ENCODE data around the gene SSR1.
A peak's percentile ranks its signal among the peaks of the same experiment; 100 is the strongest.
"Not testable (repeated sequence)": the region's sequence is repeated elsewhere in the genome, so short reads cannot be mapped to it uniquely, and the experiment has no call there.

Gene SSR1

GRCh38 chr6:7324520-7324919 is 11.5 kb upstream of the SSR1 start:
- H3K4ac ChIP-seq (ENCODE audit: low read depth in 1 of 2, low read length in 2 of 2) = peak overlapping the region in 1 of 2 experiments; percentile 24
- H3K36me3 ChIP-seq (ENCODE audit: control insufficient read depth in 1 of 2, insufficient read depth in 2 of 2, low read depth in 1 of 2, low read length in 2 of 2) = no peaks in the 10 kb centered on the region
- no peaks in the 10 kb centered on the region for H3K79me1 ChIP-seq (replicated peaks; ENCODE audit: low read length, poor library complexity, severe bottlenecking)
- H4K8ac ChIP-seq (ENCODE audit: low read length) = no peak overlapping the region
- DNase-seq = no peak
- H3K4me1 ChIP-seq (ENCODE audit: control insufficient read depth, insufficient read depth, low read depth, low read length) = no peaks in the 10 kb centered on the region
- no peaks in the 10 kb centered on the region for H3K27me3 ChIP-seq (ENCODE audit: control insufficient read depth in 1 of 2, insufficient read depth in 1 of 2, low read length in 2 of 2)
- H2BK12ac ChIP-seq (ENCODE audit: low read length in 2 of 2) = no peak overlapping the region
- H2AK5ac ChIP-seq (ENCODE audit: low read length, severe bottlenecking) = no peak overlapping the region
- H2BK5ac ChIP-seq (ENCODE audit: low read depth, low read length, poor library complexity, severe bottlenecking) = no peak overlapping the region
- no peak overlapping the region for H2AFZ ChIP-seq (ENCODE audit: low read depth, low read length)
- H4K91ac ChIP-seq (ENCODE audit: low read length) = no peak overlapping the region
- H3K9ac ChIP-seq (ENCODE audit: low read length) = no peak overlapping the region
- H3K14ac ChIP-seq (ENCODE audit: low read length in 2 of 2) = peak overlapping the region in 1 of 2 experiments; percentile 55
- no peak overlapping the region for H3K18ac ChIP-seq (ENCODE audit: low read depth in 1 of 2, low read length in 2 of 2)
- H3K4me2 ChIP-seq (ENCODE audit: low read length, poor library complexity, severe bottlenecking) = no peak overlapping the region
- no peak overlapping the region for H3K27ac ChIP-seq (ENCODE audit: low read length, poor library complexity, severe bottlenecking)
- H3K9me3 ChIP-seq (ENCODE audit: control insufficient read depth, low read length) = no peaks in the 10 kb centered on the region
- no peak overlapping the region for H2BK15ac ChIP-seq (ENCODE audit: low read depth, poor library complexity, severe bottlenecking)
- H3K23ac ChIP-seq (ENCODE audit: low read length in 2 of 2) = no peak overlapping the region
- no peak overlapping the region for H3K4me3 ChIP-seq (ENCODE audit: insufficient read depth in 1 of 2, low read depth in 1 of 2, low read length in 2 of 2)
- 78% methylated on average over 7 of the region's 7 CpGs for WGBS
- H2BK120ac ChIP-seq (ENCODE audit: low read depth, low read length) = no peak overlapping the region

DNA sequence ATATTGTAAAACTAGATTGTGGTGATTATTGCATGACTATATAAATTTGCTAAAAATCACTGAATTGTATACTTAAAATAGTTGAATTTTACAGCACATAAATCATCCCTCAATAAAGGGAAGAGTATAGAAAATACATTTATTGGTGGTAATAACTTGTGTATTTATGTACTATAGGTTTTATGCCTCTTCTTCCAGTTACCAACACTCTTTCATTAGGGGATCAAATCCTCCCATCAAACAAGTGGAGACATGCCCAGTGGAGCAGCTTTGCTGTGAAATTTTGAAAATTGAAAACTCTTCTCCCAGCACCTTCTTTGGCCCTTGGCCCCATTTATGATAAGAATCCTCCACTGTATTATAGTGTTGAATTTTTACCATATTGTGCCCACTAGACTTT is 10.1 kb upstream of the SSR1 start:
- DNase-seq = no peak
- Histone ChIP-seq H3K27ac (ENCODE audit: low read length, poor library complexity, severe bottlenecking) (no peak overlapping the region), H3K27me3 (ENCODE audit: control insufficient read depth in 1 of 2, insufficient read depth in 1 of 2, low read length in 2 of 2) (no peaks in the 10 kb centered on the region), H3K4ac (ENCODE audit: low read depth in 1 of 2, low read length in 2 of 2) (no peak overlapping the region), H3K4me3 (ENCODE audit: insufficient read depth in 1 of 2, low read depth in 1 of 2, low read length in 2 of 2) (no peak overlapping the region), H4K91ac (ENCODE audit: low read length) (no peak overlapping the region), H3K4me1 (ENCODE audit: control insufficient read depth, insufficient read depth, low read depth, low read length) (no peaks in the 10 kb centered on the region), H4K8ac (ENCODE audit: low read length) (no peak overlapping the region), H3K9ac (ENCODE audit: low read length) (no peak overlapping the region), H3K36me3 (ENCODE audit: control insufficient read depth in 1 of 2, insufficient read depth in 2 of 2, low read depth in 1 of 2, low read length in 2 of 2) (no peaks in the 10 kb centered on the region), H3K79me1 (replicated peaks; ENCODE audit: low read length, poor library complexity, severe bottlenecking) (no peaks in the 10 kb centered on the region), H2AFZ (ENCODE audit: low read depth, low read length) (no peak overlapping the region), H3K14ac (ENCODE audit: low read length in 2 of 2) (no peak overlapping the region), H3K9me3 (ENCODE audit: control insufficient read depth, low read length) (no peaks in the 10 kb centered on the region), H2BK15ac (ENCODE audit: low read depth, poor library complexity, severe bottlenecking) (no peak overlapping the region), H2BK120ac (ENCODE audit: low read depth, low read length) (no peak overlapping the region), H2BK5ac (ENCODE audit: low read depth, low read length, poor library complexity, severe bottlenecking) (no peak overlapping the region), H2BK12ac (ENCODE audit: low read length in 2 of 2) (no peak overlapping the region), H3K4me2 (ENCODE audit: low read length, poor library complexity, severe bottlenecking) (no peak overlapping the region), H2AK5ac (ENCODE audit: low read length, severe bottlenecking) (no peak overlapping the region), H3K23ac (ENCODE audit: low read length in 2 of 2) (no peak overlapping the region), H3K18ac (ENCODE audit: low read depth in 1 of 2, low read length in 2 of 2) (no peak overlapping the region)

DNA sequence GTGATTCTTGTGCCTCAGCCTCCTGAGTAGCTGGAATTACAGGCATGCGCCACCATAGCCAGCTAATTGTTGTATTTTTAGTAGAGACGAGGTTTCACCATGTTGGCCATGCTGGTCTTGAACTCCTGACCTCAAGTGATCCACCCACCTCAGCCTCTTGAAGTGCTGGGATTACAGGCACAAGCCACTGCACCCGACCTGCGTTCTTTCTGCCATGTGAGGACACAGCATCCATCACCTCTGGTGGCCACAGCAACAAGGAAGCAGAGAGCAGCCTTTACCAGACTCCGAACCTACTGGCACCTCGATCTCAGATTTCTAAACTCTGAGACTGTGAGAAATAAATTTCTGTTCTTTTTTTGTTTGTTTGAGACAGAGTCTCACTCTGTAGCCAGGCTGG is 8.9 kb upstream of the SSR1 start:
- H2AK5ac ChIP-seq (ENCODE audit: low read length, severe bottlenecking); H3K9me3 ChIP-seq (ENCODE audit: control insufficient read depth, low read length); H2BK15ac ChIP-seq (ENCODE audit: low read depth, poor library complexity, severe bottlenecking); H2BK12ac ChIP-seq (ENCODE audit: low read length in 2 of 2); H3K4me3 ChIP-seq (ENCODE audit: insufficient read depth in 1 of 2, low read depth in 1 of 2, low read length in 2 of 2); H3K23ac ChIP-seq (ENCODE audit: low read length in 2 of 2); H2AFZ ChIP-seq (ENCODE audit: low read depth, low read length); H4K8ac ChIP-seq (ENCODE audit: low read length); DNase-seq; H3K14ac ChIP-seq (ENCODE audit: low read length in 2 of 2); H3K4me2 ChIP-seq (ENCODE audit: low read length, poor library complexity, severe bottlenecking); H3K27me3 ChIP-seq (ENCODE audit: control insufficient read depth in 1 of 2, insufficient read depth in 1 of 2, low read length in 2 of 2); H3K4ac ChIP-seq (ENCODE audit: low read depth in 1 of 2, low read length in 2 of 2); H3K36me3 ChIP-seq (ENCODE audit: control insufficient read depth in 1 of 2, insufficient read depth in 2 of 2, low read depth in 1 of 2, low read length in 2 of 2); H3K4me1 ChIP-seq (ENCODE audit: control insufficient read depth, insufficient read depth, low read depth, low read length); H2BK120ac ChIP-seq (ENCODE audit: low read depth, low read length); H3K79me1 ChIP-seq (replicated peaks; ENCODE audit: low read length, poor library complexity, severe bottlenecking); H4K91ac ChIP-seq (ENCODE audit: low read length); H2BK5ac ChIP-seq (ENCODE audit: low read depth, low read length, poor library complexity, severe bottlenecking); H3K9ac ChIP-seq (ENCODE audit: low read length); H3K18ac ChIP-seq (ENCODE audit: low read depth in 1 of 2, low read length in 2 of 2); H3K27ac ChIP-seq (ENCODE audit: low read length, poor library complexity, severe bottlenecking): not testable (repeated sequence)
- 91% methylated on average over 6 of the region's 6 CpGs for WGBS

GRCh38 chr6:7319406-7319805 is 6.4 kb upstream of the SSR1 start:
- not testable (repeated sequence) for H2BK120ac ChIP-seq (ENCODE audit: low read depth, low read length); H3K4me1 ChIP-seq (ENCODE audit: control insufficient read depth, insufficient read depth, low read depth, low read length); H3K18ac ChIP-seq (ENCODE audit: low read depth in 1 of 2, low read length in 2 of 2); H3K14ac ChIP-seq (ENCODE audit: low read length in 2 of 2); H4K8ac ChIP-seq (ENCODE audit: low read length); H3K9me3 ChIP-seq (ENCODE audit: control insufficient read depth, low read length); H3K36me3 ChIP-seq (ENCODE audit: control insufficient read depth in 1 of 2, insufficient read depth in 2 of 2, low read depth in 1 of 2, low read length in 2 of 2); H3K4me3 ChIP-seq (ENCODE audit: insufficient read depth in 1 of 2, low read depth in 1 of 2, low read length in 2 of 2); H2AFZ ChIP-seq (ENCODE audit: low read depth, low read length); H3K27me3 ChIP-seq (ENCODE audit: control insufficient read depth in 1 of 2, insufficient read depth in 1 of 2, low read length in 2 of 2); DNase-seq; H2BK5ac ChIP-seq (ENCODE audit: low read depth, low read length, poor library complexity, severe bottlenecking); H2BK12ac ChIP-seq (ENCODE audit: low read length in 2 of 2); H3K4ac ChIP-seq (ENCODE audit: low read depth in 1 of 2, low read length in 2 of 2); H3K9ac ChIP-seq (ENCODE audit: low read length); H4K91ac ChIP-seq (ENCODE audit: low read length); H3K79me1 ChIP-seq (replicated peaks; ENCODE audit: low read length, poor library complexity, severe bottlenecking); H3K23ac ChIP-seq (ENCODE audit: low read length in 2 of 2); H2BK15ac ChIP-seq (ENCODE audit: low read depth, poor library complexity, severe bottlenecking); H3K4me2 ChIP-seq (ENCODE audit: low read length, poor library complexity, severe bottlenecking); H2AK5ac ChIP-seq (ENCODE audit: low read length, severe bottlenecking); H3K27ac ChIP-seq (ENCODE audit: low read length, poor library complexity, severe bottlenecking)
- 79% methylated on average over 2 of the region's 2 CpGs for WGBS

Data from mesenchymal stem cell (in vitro differentiated cells and primary cell).